IMR-90 (cell line): ENCODE results near the gene MFAP4. TPM values are rescaled to one million over a fixed set of nuclear protein-coding genes. Genes with fewer than 3 reads are reported as not detected.

Experiments
- ATAC-seq: fragments of 200-7000 bp; cut with Tn5 transposase; 2 replicates; pipeline ENCODE4 v1.9.1; 2020; ENCODE audit warnings: low read depth, mild to moderate bottlenecking, moderate library complexity
- BruUV-seq: library from RNA; stranded (reverse); fragments of 400-500 nt; replicated peaks from 2 replicates; lab custom pipeline; 2021; lab: Mats Ljungman, UMichigan
- CTCF ChIA-PET: fragments of 300-600 bp; formaldehyde crosslinking; extraction: SDS; loops from one replicate; lab custom pipeline; 2021; ENCODE audit warnings: antibody characterized with exemption; lab: Yijun Ruan, JAX
- POLR2A ChIA-PET: fragments of 300-600 bp; sonication (Branson Sonifier 250); formaldehyde crosslinking; loops from one replicate; lab custom pipeline; 2022; ENCODE audit warnings: antibody characterized with exemption; ENCODE audit not compliant: unreplicated experiment; lab: Charles Lee
- DNase-seq: peaks from one replicate; pipeline ENCODE4 v3.0.0; 2013
- H2AFZ ChIP-seq: replicated peaks from 2 replicates; pipeline ENCODE3; 2013; ENCODE audit warnings: low read length, mild to moderate bottlenecking; ENCODE audit not compliant: poor library complexity
- H2AK5ac ChIP-seq: 2 replicates; pipeline ENCODE4 v1.6.1; 2013; ENCODE audit warnings: low read depth, low read length, inconsistent platforms
- H2AK9ac ChIP-seq: replicated peaks from 2 replicates; pipeline ENCODE3; 2013; ENCODE audit warnings: mild to moderate bottlenecking, low read depth, low read length, moderate library complexity; ENCODE audit not compliant: poor library complexity
- H2BK120ac ChIP-seq: 2 replicates; pipeline ENCODE4 v1.6.1; 2013; ENCODE audit warnings: low read depth, low read length, inconsistent platforms
- H2BK15ac ChIP-seq: 3 replicates; pipeline ENCODE4 v1.6.1; 2013; ENCODE audit warnings: low read depth, low read length, inconsistent platforms
- H2BK20ac ChIP-seq: 2 replicates; pipeline ENCODE4 v1.6.1; 2013; ENCODE audit warnings: low read depth, mild to moderate bottlenecking, inconsistent platforms, low read length, moderate library complexity
- H2BK5ac ChIP-seq: 2 replicates; pipeline ENCODE4 v1.6.1; 2013; ENCODE audit warnings: mild to moderate bottlenecking, low read depth, low read length, inconsistent platforms; ENCODE audit not compliant: poor library complexity, severe bottlenecking
- H3K14ac ChIP-seq: replicated peaks from 2 replicates; pipeline ENCODE4 v1.6.1; 2013; ENCODE audit warnings: low read depth, low read length, inconsistent platforms
- H3K18ac ChIP-seq: 2 replicates; pipeline ENCODE4 v1.6.1; 2013; ENCODE audit warnings: low read depth, low read length, control low read depth
- H3K23ac ChIP-seq: 2 replicates; pipeline ENCODE4 v1.6.1; 2013; ENCODE audit warnings: low read depth, low read length, inconsistent platforms
- H3K27ac ChIP-seq: 2 replicates; pipeline ENCODE4 v1.5.1; 2013; ENCODE audit warnings: mild to moderate bottlenecking, control low read depth, low read length; ENCODE audit not compliant: insufficient read depth
- H3K27me3 ChIP-seq: 2 replicates; pipeline ENCODE4 v1.6.1; 2013; ENCODE audit warnings: low read length; ENCODE audit not compliant: control insufficient read depth, insufficient read depth
- H3K36me3 ChIP-seq: 2 replicates; pipeline ENCODE4 v1.6.1; 2013; ENCODE audit warnings: low read length, mixed read lengths; ENCODE audit not compliant: control insufficient read depth, insufficient read depth
- H3K4ac ChIP-seq: 2 replicates; pipeline ENCODE4 v1.6.1; 2013; ENCODE audit warnings: low read depth, low read length, inconsistent platforms
- H3K4me1 ChIP-seq: 2 replicates; pipeline ENCODE4 v1.6.1; 2013; ENCODE audit warnings: low read length, mixed read lengths; ENCODE audit not compliant: control insufficient read depth, insufficient read depth
- H3K4me2 ChIP-seq: 2 replicates; pipeline ENCODE4 v1.6.1; 2013; ENCODE audit warnings: low read depth, mild to moderate bottlenecking, control low read depth, low read length, moderate library complexity
- H3K4me3 ChIP-seq: 2 replicates; pipeline ENCODE4 v1.5.1; 2013; ENCODE audit warnings: low read depth, mild to moderate bottlenecking, control low read depth, low read length, moderate library complexity; ENCODE audit not compliant: insufficient read depth
- H3K56ac ChIP-seq: 2 replicates; pipeline ENCODE4 v1.6.1; 2013; ENCODE audit warnings: low read length, inconsistent platforms; ENCODE audit not compliant: insufficient read depth; ENCODE audit errors: extremely low read depth
- H3K79me1 ChIP-seq, 2 experiments: 2 replicates each; pipeline ENCODE4 v1.6.1; 2013; ENCODE audit warnings: low read length in 2 of 2, inconsistent platforms in 1 of 2, low read depth in 1 of 2
- H3K9ac ChIP-seq: 2 replicates; pipeline ENCODE4 v1.6.1; 2013; ENCODE audit warnings: low read depth, low read length, control low read depth
- H3K9me1 ChIP-seq: 2 replicates; pipeline ENCODE4 v1.6.1; 2013; ENCODE audit warnings: low read length, inconsistent platforms; ENCODE audit not compliant: insufficient read depth
- H3K9me3 ChIP-seq: 2 replicates; pipeline ENCODE4 v1.6.1; 2013; ENCODE audit warnings: low read length; ENCODE audit not compliant: control insufficient read depth, insufficient read depth
- H4K20me1 ChIP-seq: 2 replicates; pipeline ENCODE4 v1.6.1; 2013; ENCODE audit warnings: low read length, inconsistent platforms; ENCODE audit not compliant: insufficient read depth
- H4K5ac ChIP-seq: 2 replicates; pipeline ENCODE4 v1.6.1; 2013; ENCODE audit warnings: mild to moderate bottlenecking, low read depth, low read length, control low read depth
- H4K8ac ChIP-seq, 2 experiments: 2 replicates each; pipeline ENCODE4 v1.6.1; 2013; ENCODE audit warnings: low read depth in 2 of 2, low read length in 2 of 2, control low read depth in 1 of 2, inconsistent platforms in 1 of 2
- H4K91ac ChIP-seq: 2 replicates; pipeline ENCODE4 v1.6.1; 2013; ENCODE audit warnings: low read depth, low read length, inconsistent platforms; ENCODE audit not compliant: insufficient read depth
- BHLHE40 ChIP-seq: fragments of 150-350 bp; IDR thresholded peaks from 2 replicates; pipeline ENCODE4 v1.6.1; 2016; ENCODE audit warnings: mild to moderate bottlenecking, low read depth, low read length
- CHD1 ChIP-seq: IDR thresholded peaks from 2 replicates; pipeline ENCODE4 v1.6.1; 2012; ENCODE audit warnings: low read depth, low read length, improper control_type of control experiment
- CTCF ChIP-seq: conservative IDR thresholded peaks from 2 replicates; pipeline ENCODE4 v1.5.1; 2012; ENCODE audit warnings: mild to moderate bottlenecking, low read depth, low read length, improper control_type of control experiment
- ELK1 ChIP-seq: fragments of 150-350 bp; IDR thresholded peaks from 2 replicates; pipeline ENCODE4 v1.6.1; 2016; ENCODE audit warnings: low read depth, mild to moderate bottlenecking, low read length, moderate library complexity, borderline replicate concordance
- FOS ChIP-seq: fragments of 150-350 bp; IDR thresholded peaks from 2 replicates; pipeline ENCODE4 v1.6.1; 2016; ENCODE audit warnings: low read depth, low read length
- MAFK ChIP-seq: IDR thresholded peaks from 2 replicates; pipeline ENCODE4 v1.6.1; 2012; ENCODE audit warnings: low read depth, low read length, improper control_type of control experiment
- POLR2A ChIP-seq: IDR thresholded peaks from 2 replicates; pipeline ENCODE4 v1.6.1; 2012; ENCODE audit warnings: mild to moderate bottlenecking, low read depth, low read length
- RAD21 ChIP-seq: IDR thresholded peaks from 2 replicates; pipeline ENCODE4 v1.6.1; 2012; ENCODE audit warnings: low read length, improper control_type of control experiment
- RCOR1 ChIP-seq: IDR thresholded peaks from 2 replicates; pipeline ENCODE4 v1.6.1; 2012; ENCODE audit warnings: mild to moderate bottlenecking, low read length, improper control_type of control experiment; ENCODE audit not compliant: insufficient replicate concordance
- SMC3 ChIP-seq: fragments of 150-350 bp; IDR thresholded peaks from 2 replicates; pipeline ENCODE4 v1.6.1; 2016; ENCODE audit warnings: low read depth, mild to moderate bottlenecking, antibody characterized with exemption, low read length, moderate library complexity
- USF2 ChIP-seq: fragments of 150-350 bp; IDR thresholded peaks from 2 replicates; pipeline ENCODE4 v1.6.1; 2017; ENCODE audit warnings: mild to moderate bottlenecking, antibody characterized with exemption, low read length, low read depth
- WGBS, 2 experiments: methylation state at CpG; one replicate each; pipeline versions ENCODE4 v1.1.5 to v1.1.7; 2013; ENCODE audit warnings: missing lambda C conversion rate in 2 of 2; ENCODE audit not compliant: insufficient read length in 1 of 2; ENCODE audit errors: extremely low coverage in 2 of 2; 5-methylcytosine and 5-hydroxymethylcytosine counted together
- dilution Hi-C: fragments of 300-500 bp; cut with HindIII; formaldehyde crosslinking; loops from one replicate; pipeline ENCODE4 v1.14.3; 2018; ENCODE audit warnings: low sequenced_read_pairs; ENCODE audit not compliant: unreplicated experiment
- in situ Hi-C: fragments of 300-500 bp; cut with MboI; formaldehyde crosslinking; loops from 3 replicates; pipeline ENCODE4 v1.14.3; 2019; ENCODE audit warnings: low sequenced_read_pairs, inconsistent platforms, mixed read lengths
- intact Hi-C: fragments of 100-400 bp; cut with micrococcal nuclease; formaldehyde crosslinking; loops from 2 replicates; pipeline ENCODE4 v1.10.0; 2022
- polyA plus RNA-seq, 3 experiments: library from polyadenylated mRNA; depleted of rRNA; stranded (reverse); fragments of >200 nt; gene quantifications; 2 replicates each; pipeline ENCODE4 v1.2.3, GENCODE V29; 2012; ENCODE audit warnings: low replicate concordance in 1 of 3
- total RNA-seq: library from RNA; depleted of rRNA; stranded (reverse); fragments of >200 nt; gene quantifications from 2 replicates; pipeline ENCODE4 v1.2.3, GENCODE V29; 2012

MFAP4 gene
- total and polyA plus RNA-seq, 2 of the 4 experiments (the other 2 are of a cell fraction), result 7.0 to 71.6 TPM

- TF ChIP-seq RCOR1, result peak; percentile 29
- TF ChIP-seq RAD21, result peak; percentile 99
- TF ChIP-seq MAFK, result no peak
- no peak for TF ChIP-seq CHD1
Measured at GRCh38 chr17:19362277-19363113, 24.5 kb downstream of the MFAP4 start, which contains the start of gene B9D1 (continued).

- Histone ChIP-seq H4K5ac (peak overlapping the region; percentile 50), H3K79me1 (peaks cover 4 to 11% of the 10 kb centered on the region in 2 experiments; a peak in 3 of 4 replicates), H3K9me1 (peaks cover 9% of the 10 kb centered on the region), H4K20me1 (no peaks in the 10 kb centered on the region), H4K8ac (peak overlapping the region; percentile 88 to 91), H3K4me1 (peaks cover 10% of the 10 kb centered on the region), H3K56ac (no peak overlapping the region), H3K27ac (peak overlapping the region; percentile 36), H3K4me2 (peak overlapping the region; percentile 85), H3K18ac (peak overlapping the region; percentile 13; the same call in 1 of the 2 replicates), H2BK20ac (peak overlapping the region; percentile 6; the same call in 1 of the 2 replicates), H2BK5ac (peak overlapping the region; percentile 34), H2AFZ (peak overlapping the region; percentile 99), H2AK9ac (peak overlapping the region; percentile 92), H3K4me3 (peak overlapping the region; percentile 77), H3K14ac (peak overlapping the region; percentile 94), H2AK5ac (peak overlapping the region; percentile 93), H3K27me3 (no peaks in the 10 kb centered on the region), H3K23ac (peak overlapping the region; percentile 92), H4K91ac (peak overlapping the region; percentile 53), H3K9me3 (no peaks in the 10 kb centered on the region), H2BK15ac (peak overlapping the region; percentile 35; the same call in 2 of the 3 replicates), H3K4ac (peak overlapping the region; percentile 93), H3K36me3 (peaks cover 4% of the 10 kb centered on the region; the same call in 1 of the 2 replicates), H3K9ac (peak overlapping the region; percentile 68), H2BK120ac (peak overlapping the region; percentile 44)
- WGBS, 2 experiments, result 13% methylated on average over 13 of the region's 16 CpGs; no CpG with 5 or more reads in 1 of the 2 experiments
- in situ Hi-C loops (loop anchor here (5.0 kb wide), 2 partner anchors 85 to 400 kb away; no protein-coding TSS in a partner anchor), dilution Hi-C loops (no loop called here), intact Hi-C loops (loop anchor here (1.0 to 5.0 kb wide), 5 partner anchors 25 to 400 kb away; partner anchors contain the start of genes ALDH3A2 and MFAP4)
- no peak for DNase-seq
- BruUV-seq, result no TSS peak
- CTCF ChIA-PET, result interaction anchor here (1.8 to 2.2 kb wide), 3 partner anchors 48 to 392 kb away, joined by 6 to 44 read pairs (median 12); partner anchors contain the start of gene RNF112
- ATAC-seq, result no peak
- POLR2A ChIA-PET, result interaction anchor here (1.1 kb wide), 1 partner anchor 85 kb away, joined by 4 read pairs; no protein-coding TSS in a partner anchor
- TF ChIP-seq POLR2A, result no peak
- no peak for TF ChIP-seq ELK1
- TF ChIP-seq USF2, result no peak
- no peak for TF ChIP-seq FOS
- no peak for TF ChIP-seq CHD1
- no peak for TF ChIP-seq SMC3
- no peak for TF ChIP-seq CTCF
- TF ChIP-seq BHLHE40, result no peak
Measured at GRCh38 chr17:19361944-19362276, 25.1 kb downstream of the MFAP4 start.
